Measurements from ENCODE around the gene CYB561.

CYB561 gene

DNA sequence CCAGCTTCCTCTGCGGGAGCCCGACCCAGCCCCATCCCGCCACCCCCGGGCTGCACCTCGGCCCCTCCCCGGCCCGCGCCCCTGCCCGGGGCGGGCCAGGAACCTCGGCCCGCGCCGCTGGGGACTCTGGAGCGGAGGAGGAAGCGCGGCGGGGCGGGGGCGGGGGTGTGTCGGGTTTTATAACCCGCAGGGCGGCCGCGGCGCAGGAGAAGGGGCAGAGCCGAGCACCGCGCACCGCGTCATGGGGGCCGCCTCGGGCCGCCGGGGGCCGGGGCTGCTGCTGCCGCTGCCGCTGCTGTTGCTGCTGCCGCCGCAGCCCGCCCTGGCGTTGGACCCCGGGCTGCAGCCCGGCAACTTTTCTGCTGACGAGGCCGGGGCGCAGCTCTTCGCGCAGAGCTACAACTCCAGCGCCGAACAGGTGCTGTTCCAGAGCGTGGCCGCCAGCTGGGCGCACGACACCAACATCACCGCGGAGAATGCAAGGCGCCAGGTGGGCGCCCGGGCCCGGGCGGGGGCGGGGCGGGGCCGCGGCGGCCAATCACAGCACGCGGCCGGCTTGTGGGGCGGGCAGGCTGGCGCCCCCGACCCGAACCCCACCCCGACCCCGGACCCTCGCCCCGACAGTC lies 30.9 kb upstream of the CYB561 start, which contains the start of gene ACE (continued):
- TF ChIP-seq, protein P1, sequence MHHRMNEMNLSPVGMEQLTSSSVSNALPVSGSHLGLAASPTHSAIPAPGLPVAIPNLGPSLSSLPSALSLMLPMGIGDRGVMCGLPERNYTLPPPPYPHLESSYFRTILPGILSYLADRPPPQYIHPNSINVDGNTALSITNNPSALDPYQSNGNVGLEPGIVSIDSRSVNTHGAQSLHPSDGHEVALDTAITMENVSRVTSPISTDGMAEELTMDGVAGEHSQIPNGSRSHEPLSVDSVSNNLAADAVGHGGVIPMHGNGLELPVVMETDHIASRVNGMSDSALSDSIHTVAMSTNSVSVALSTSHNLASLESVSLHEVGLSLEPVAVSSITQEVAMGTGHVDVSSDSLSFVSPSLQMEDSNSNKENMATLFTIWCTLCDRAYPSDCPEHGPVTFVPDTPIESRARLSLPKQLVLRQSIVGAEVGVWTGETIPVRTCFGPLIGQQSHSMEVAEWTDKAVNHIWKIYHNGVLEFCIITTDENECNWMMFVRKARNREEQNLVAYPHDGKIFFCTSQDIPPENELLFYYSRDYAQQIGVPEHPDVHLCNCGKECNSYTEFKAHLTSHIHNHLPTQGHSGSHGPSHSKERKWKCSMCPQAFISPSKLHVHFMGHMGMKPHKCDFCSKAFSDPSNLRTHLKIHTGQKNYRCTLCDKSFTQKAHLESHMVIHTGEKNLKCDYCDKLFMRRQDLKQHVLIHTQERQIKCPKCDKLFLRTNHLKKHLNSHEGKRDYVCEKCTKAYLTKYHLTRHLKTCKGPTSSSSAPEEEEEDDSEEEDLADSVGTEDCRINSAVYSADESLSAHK (tag by site-specific recombination; IDR thresholded peaks at IDR 0.05), result no peak
- TF ChIP-seq, protein P2, sequence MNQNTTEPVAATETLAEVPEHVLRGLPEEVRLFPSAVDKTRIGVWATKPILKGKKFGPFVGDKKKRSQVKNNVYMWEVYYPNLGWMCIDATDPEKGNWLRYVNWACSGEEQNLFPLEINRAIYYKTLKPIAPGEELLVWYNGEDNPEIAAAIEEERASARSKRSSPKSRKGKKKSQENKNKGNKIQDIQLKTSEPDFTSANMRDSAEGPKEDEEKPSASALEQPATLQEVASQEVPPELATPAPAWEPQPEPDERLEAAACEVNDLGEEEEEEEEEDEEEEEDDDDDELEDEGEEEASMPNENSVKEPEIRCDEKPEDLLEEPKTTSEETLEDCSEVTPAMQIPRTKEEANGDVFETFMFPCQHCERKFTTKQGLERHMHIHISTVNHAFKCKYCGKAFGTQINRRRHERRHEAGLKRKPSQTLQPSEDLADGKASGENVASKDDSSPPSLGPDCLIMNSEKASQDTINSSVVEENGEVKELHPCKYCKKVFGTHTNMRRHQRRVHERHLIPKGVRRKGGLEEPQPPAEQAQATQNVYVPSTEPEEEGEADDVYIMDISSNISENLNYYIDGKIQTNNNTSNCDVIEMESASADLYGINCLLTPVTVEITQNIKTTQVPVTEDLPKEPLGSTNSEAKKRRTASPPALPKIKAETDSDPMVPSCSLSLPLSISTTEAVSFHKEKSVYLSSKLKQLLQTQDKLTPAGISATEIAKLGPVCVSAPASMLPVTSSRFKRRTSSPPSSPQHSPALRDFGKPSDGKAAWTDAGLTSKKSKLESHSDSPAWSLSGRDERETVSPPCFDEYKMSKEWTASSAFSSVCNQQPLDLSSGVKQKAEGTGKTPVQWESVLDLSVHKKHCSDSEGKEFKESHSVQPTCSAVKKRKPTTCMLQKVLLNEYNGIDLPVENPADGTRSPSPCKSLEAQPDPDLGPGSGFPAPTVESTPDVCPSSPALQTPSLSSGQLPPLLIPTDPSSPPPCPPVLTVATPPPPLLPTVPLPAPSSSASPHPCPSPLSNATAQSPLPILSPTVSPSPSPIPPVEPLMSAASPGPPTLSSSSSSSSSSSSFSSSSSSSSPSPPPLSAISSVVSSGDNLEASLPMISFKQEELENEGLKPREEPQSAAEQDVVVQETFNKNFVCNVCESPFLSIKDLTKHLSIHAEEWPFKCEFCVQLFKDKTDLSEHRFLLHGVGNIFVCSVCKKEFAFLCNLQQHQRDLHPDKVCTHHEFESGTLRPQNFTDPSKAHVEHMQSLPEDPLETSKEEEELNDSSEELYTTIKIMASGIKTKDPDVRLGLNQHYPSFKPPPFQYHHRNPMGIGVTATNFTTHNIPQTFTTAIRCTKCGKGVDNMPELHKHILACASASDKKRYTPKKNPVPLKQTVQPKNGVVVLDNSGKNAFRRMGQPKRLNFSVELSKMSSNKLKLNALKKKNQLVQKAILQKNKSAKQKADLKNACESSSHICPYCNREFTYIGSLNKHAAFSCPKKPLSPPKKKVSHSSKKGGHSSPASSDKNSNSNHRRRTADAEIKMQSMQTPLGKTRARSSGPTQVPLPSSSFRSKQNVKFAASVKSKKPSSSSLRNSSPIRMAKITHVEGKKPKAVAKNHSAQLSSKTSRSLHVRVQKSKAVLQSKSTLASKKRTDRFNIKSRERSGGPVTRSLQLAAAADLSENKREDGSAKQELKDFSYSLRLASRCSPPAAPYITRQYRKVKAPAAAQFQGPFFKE (tag by site-specific recombination; IDR thresholded peaks at IDR 0.05; ENCODE audit: borderline replicate concordance), result no peak
- no peak for TF ChIP-seq ZNF324 (tag by site-specific recombination; IDR thresholded peaks at IDR 0.05)
- TF ChIP-seq, protein P3, sequence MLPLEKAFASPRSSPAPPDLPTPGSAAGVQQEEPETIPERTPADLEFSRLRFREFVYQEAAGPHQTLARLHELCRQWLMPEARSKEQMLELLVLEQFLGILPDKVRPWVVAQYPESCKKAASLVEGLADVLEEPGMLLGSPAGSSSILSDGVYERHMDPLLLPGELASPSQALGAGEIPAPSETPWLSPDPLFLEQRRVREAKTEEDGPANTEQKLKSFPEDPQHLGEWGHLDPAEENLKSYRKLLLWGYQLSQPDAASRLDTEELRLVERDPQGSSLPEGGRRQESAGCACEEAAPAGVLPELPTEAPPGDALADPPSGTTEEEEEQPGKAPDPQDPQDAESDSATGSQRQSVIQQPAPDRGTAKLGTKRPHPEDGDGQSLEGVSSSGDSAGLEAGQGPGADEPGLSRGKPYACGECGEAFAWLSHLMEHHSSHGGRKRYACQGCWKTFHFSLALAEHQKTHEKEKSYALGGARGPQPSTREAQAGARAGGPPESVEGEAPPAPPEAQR (tag by site-specific recombination; IDR thresholded peaks at IDR 0.05), result no peak
- TF ChIP-seq GFI1B (tag by site-specific recombination; IDR thresholded peaks at IDR 0.05), result no peak
- TF ChIP-seq ZNF223 (tag by site-specific recombination; IDR thresholded peaks at IDR 0.05), result no peak
- TF ChIP-seq ZNF169 (tag by site-specific recombination; IDR thresholded peaks at IDR 0.05), result no peak
- TF ChIP-seq MZF1 (tag by site-specific recombination; IDR thresholded peaks at IDR 0.05; ENCODE audit: borderline replicate concordance), result no peak
- no peak for TF ChIP-seq ZNF423 (tag by site-specific recombination; IDR thresholded peaks at IDR 0.05)
- TF ChIP-seq ZFHX2 (tag by site-specific recombination; conservative IDR thresholded peaks at IDR 0.05), result peak; percentile 78
- 0 out of 2 replicates have a peak, but pooled peaks have one; percentile 9 for TF ChIP-seq SP3 (tag by site-specific recombination; IDR thresholded peaks at IDR 0.05)
- TF ChIP-seq OSR2 (tag by site-specific recombination; IDR thresholded peaks at IDR 0.05), result no peak; the same call in 1 of the 2 replicates
- no peak for TF ChIP-seq EGR2 (tag by site-specific recombination; IDR thresholded peaks at IDR 0.05; ENCODE audit: low read depth)
- TF ChIP-seq, protein P4, sequence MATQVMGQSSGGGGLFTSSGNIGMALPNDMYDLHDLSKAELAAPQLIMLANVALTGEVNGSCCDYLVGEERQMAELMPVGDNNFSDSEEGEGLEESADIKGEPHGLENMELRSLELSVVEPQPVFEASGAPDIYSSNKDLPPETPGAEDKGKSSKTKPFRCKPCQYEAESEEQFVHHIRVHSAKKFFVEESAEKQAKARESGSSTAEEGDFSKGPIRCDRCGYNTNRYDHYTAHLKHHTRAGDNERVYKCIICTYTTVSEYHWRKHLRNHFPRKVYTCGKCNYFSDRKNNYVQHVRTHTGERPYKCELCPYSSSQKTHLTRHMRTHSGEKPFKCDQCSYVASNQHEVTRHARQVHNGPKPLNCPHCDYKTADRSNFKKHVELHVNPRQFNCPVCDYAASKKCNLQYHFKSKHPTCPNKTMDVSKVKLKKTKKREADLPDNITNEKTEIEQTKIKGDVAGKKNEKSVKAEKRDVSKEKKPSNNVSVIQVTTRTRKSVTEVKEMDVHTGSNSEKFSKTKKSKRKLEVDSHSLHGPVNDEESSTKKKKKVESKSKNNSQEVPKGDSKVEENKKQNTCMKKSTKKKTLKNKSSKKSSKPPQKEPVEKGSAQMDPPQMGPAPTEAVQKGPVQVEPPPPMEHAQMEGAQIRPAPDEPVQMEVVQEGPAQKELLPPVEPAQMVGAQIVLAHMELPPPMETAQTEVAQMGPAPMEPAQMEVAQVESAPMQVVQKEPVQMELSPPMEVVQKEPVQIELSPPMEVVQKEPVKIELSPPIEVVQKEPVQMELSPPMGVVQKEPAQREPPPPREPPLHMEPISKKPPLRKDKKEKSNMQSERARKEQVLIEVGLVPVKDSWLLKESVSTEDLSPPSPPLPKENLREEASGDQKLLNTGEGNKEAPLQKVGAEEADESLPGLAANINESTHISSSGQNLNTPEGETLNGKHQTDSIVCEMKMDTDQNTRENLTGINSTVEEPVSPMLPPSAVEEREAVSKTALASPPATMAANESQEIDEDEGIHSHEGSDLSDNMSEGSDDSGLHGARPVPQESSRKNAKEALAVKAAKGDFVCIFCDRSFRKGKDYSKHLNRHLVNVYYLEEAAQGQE (tag by site-specific recombination; IDR thresholded peaks at IDR 0.05), result no peak
- no peak for TF ChIP-seq ZNF747 (tag by site-specific recombination; IDR thresholded peaks at IDR 0.05)
- no peak for TF ChIP-seq ZNF366 (tag by site-specific recombination; conservative IDR thresholded peaks at IDR 0.05)
- no peak for TF ChIP-seq SCRT2 (tag by site-specific recombination; IDR thresholded peaks at IDR 0.05)
- TF ChIP-seq, protein P5, sequence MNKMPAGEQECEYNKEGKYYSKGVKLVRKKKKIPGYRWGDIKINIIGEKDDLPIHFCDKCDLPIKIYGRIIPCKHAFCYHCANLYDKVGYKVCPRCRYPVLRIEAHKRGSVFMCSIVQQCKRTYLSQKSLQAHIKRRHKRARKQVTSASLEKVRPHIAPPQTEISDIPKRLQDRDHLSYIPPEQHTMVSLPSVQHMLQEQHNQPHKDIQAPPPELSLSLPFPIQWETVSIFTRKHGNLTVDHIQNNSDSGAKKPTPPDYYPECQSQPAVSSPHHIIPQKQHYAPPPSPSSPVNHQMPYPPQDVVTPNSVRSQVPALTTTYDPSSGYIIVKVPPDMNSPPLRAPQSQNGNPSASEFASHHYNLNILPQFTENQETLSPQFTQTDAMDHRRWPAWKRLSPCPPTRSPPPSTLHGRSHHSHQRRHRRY (tag by site-specific recombination; IDR thresholded peaks at IDR 0.05), result no peak
- no peak for TF ChIP-seq ZNF37A (tag by site-specific recombination; IDR thresholded peaks at IDR 0.05)
- TF ChIP-seq, protein P6, sequence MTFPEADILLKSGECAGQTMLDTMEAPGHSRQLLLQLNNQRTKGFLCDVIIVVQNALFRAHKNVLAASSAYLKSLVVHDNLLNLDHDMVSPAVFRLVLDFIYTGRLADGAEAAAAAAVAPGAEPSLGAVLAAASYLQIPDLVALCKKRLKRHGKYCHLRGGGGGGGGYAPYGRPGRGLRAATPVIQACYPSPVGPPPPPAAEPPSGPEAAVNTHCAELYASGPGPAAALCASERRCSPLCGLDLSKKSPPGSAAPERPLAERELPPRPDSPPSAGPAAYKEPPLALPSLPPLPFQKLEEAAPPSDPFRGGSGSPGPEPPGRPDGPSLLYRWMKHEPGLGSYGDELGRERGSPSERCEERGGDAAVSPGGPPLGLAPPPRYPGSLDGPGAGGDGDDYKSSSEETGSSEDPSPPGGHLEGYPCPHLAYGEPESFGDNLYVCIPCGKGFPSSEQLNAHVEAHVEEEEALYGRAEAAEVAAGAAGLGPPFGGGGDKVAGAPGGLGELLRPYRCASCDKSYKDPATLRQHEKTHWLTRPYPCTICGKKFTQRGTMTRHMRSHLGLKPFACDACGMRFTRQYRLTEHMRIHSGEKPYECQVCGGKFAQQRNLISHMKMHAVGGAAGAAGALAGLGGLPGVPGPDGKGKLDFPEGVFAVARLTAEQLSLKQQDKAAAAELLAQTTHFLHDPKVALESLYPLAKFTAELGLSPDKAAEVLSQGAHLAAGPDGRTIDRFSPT (tag by site-specific recombination; IDR thresholded peaks at IDR 0.05), result no peak
- TF ChIP-seq ZNF311 (tag by site-specific recombination; IDR thresholded peaks at IDR 0.05; ENCODE audit: borderline replicate concordance), result no peak
- TF ChIP-seq ZNF184 (tag by site-specific recombination; IDR thresholded peaks at IDR 0.05), result no peak
- no peak for TF ChIP-seq ZNF624 (tag by site-specific recombination; IDR thresholded peaks at IDR 0.05)
- no peak for TF ChIP-seq ZNF350 (tag by site-specific recombination; IDR thresholded peaks at IDR 0.05)
